IMR-90 (cell line): Measurements from ENCODE around the gene OSBPL9. TPM values are rescaled to one million over a fixed set of nuclear protein-coding genes. Genes with fewer than 3 reads are reported as not detected.

Source experiments
- ATAC-seq: fragments of 200-7000 bp; cut with Tn5 transposase; 2 replicates; pipeline ENCODE4 v1.9.1; 2020; ENCODE audit warnings: low read depth, mild to moderate bottlenecking, moderate library complexity
- BruUV-seq: library from RNA; stranded (reverse); fragments of 400-500 nt; replicated peaks from 2 replicates; lab custom pipeline; 2021; lab: Mats Ljungman, UMichigan
- CTCF ChIA-PET: fragments of 300-600 bp; formaldehyde crosslinking; extraction: SDS; loops from one replicate; lab custom pipeline; 2021; ENCODE audit warnings: antibody characterized with exemption; lab: Yijun Ruan, JAX
- POLR2A ChIA-PET: fragments of 300-600 bp; sonication (Branson Sonifier 250); formaldehyde crosslinking; loops from one replicate; lab custom pipeline; 2022; ENCODE audit warnings: antibody characterized with exemption; ENCODE audit not compliant: unreplicated experiment; lab: Charles Lee
- DNase-seq: peaks from one replicate; pipeline ENCODE4 v3.0.0; 2013
- H2AFZ ChIP-seq: replicated peaks from 2 replicates; pipeline ENCODE3; 2013; ENCODE audit warnings: low read length, mild to moderate bottlenecking; ENCODE audit not compliant: poor library complexity
- H2AK5ac ChIP-seq: 2 replicates; pipeline ENCODE4 v1.6.1; 2013; ENCODE audit warnings: low read depth, low read length, inconsistent platforms
- H2AK9ac ChIP-seq: replicated peaks from 2 replicates; pipeline ENCODE3; 2013; ENCODE audit warnings: mild to moderate bottlenecking, low read depth, low read length, moderate library complexity; ENCODE audit not compliant: poor library complexity
- H2BK120ac ChIP-seq: 2 replicates; pipeline ENCODE4 v1.6.1; 2013; ENCODE audit warnings: low read depth, low read length, inconsistent platforms
- H2BK15ac ChIP-seq: 3 replicates; pipeline ENCODE4 v1.6.1; 2013; ENCODE audit warnings: low read depth, low read length, inconsistent platforms
- H2BK20ac ChIP-seq: 2 replicates; pipeline ENCODE4 v1.6.1; 2013; ENCODE audit warnings: low read depth, mild to moderate bottlenecking, inconsistent platforms, low read length, moderate library complexity
- H2BK5ac ChIP-seq: 2 replicates; pipeline ENCODE4 v1.6.1; 2013; ENCODE audit warnings: mild to moderate bottlenecking, low read depth, low read length, inconsistent platforms; ENCODE audit not compliant: poor library complexity, severe bottlenecking
- H3K14ac ChIP-seq: replicated peaks from 2 replicates; pipeline ENCODE4 v1.6.1; 2013; ENCODE audit warnings: low read depth, low read length, inconsistent platforms
- H3K18ac ChIP-seq: 2 replicates; pipeline ENCODE4 v1.6.1; 2013; ENCODE audit warnings: low read depth, low read length, control low read depth
- H3K23ac ChIP-seq: 2 replicates; pipeline ENCODE4 v1.6.1; 2013; ENCODE audit warnings: low read depth, low read length, inconsistent platforms
- H3K27ac ChIP-seq: 2 replicates; pipeline ENCODE4 v1.5.1; 2013; ENCODE audit warnings: mild to moderate bottlenecking, control low read depth, low read length; ENCODE audit not compliant: insufficient read depth
- H3K27me3 ChIP-seq: 2 replicates; pipeline ENCODE4 v1.6.1; 2013; ENCODE audit warnings: low read length; ENCODE audit not compliant: control insufficient read depth, insufficient read depth
- H3K36me3 ChIP-seq: 2 replicates; pipeline ENCODE4 v1.6.1; 2013; ENCODE audit warnings: low read length, mixed read lengths; ENCODE audit not compliant: control insufficient read depth, insufficient read depth
- H3K4ac ChIP-seq: 2 replicates; pipeline ENCODE4 v1.6.1; 2013; ENCODE audit warnings: low read depth, low read length, inconsistent platforms
- H3K4me1 ChIP-seq: 2 replicates; pipeline ENCODE4 v1.6.1; 2013; ENCODE audit warnings: low read length, mixed read lengths; ENCODE audit not compliant: control insufficient read depth, insufficient read depth
- H3K4me2 ChIP-seq: 2 replicates; pipeline ENCODE4 v1.6.1; 2013; ENCODE audit warnings: low read depth, mild to moderate bottlenecking, control low read depth, low read length, moderate library complexity
- H3K4me3 ChIP-seq: 2 replicates; pipeline ENCODE4 v1.5.1; 2013; ENCODE audit warnings: low read depth, mild to moderate bottlenecking, control low read depth, low read length, moderate library complexity; ENCODE audit not compliant: insufficient read depth
- H3K56ac ChIP-seq: 2 replicates; pipeline ENCODE4 v1.6.1; 2013; ENCODE audit warnings: low read length, inconsistent platforms; ENCODE audit not compliant: insufficient read depth; ENCODE audit errors: extremely low read depth
- H3K79me1 ChIP-seq, 2 experiments: 2 replicates each; pipeline ENCODE4 v1.6.1; 2013; ENCODE audit warnings: low read length in 2 of 2, inconsistent platforms in 1 of 2, low read depth in 1 of 2
- H3K9ac ChIP-seq: 2 replicates; pipeline ENCODE4 v1.6.1; 2013; ENCODE audit warnings: low read depth, low read length, control low read depth
- H3K9me1 ChIP-seq: 2 replicates; pipeline ENCODE4 v1.6.1; 2013; ENCODE audit warnings: low read length, inconsistent platforms; ENCODE audit not compliant: insufficient read depth
- H3K9me3 ChIP-seq: 2 replicates; pipeline ENCODE4 v1.6.1; 2013; ENCODE audit warnings: low read length; ENCODE audit not compliant: control insufficient read depth, insufficient read depth
- H4K20me1 ChIP-seq: 2 replicates; pipeline ENCODE4 v1.6.1; 2013; ENCODE audit warnings: low read length, inconsistent platforms; ENCODE audit not compliant: insufficient read depth
- H4K5ac ChIP-seq: 2 replicates; pipeline ENCODE4 v1.6.1; 2013; ENCODE audit warnings: mild to moderate bottlenecking, low read depth, low read length, control low read depth
- H4K8ac ChIP-seq, 2 experiments: 2 replicates each; pipeline ENCODE4 v1.6.1; 2013; ENCODE audit warnings: low read depth in 2 of 2, low read length in 2 of 2, control low read depth in 1 of 2, inconsistent platforms in 1 of 2
- H4K91ac ChIP-seq: 2 replicates; pipeline ENCODE4 v1.6.1; 2013; ENCODE audit warnings: low read depth, low read length, inconsistent platforms; ENCODE audit not compliant: insufficient read depth
- BHLHE40 ChIP-seq: fragments of 150-350 bp; IDR thresholded peaks from 2 replicates; pipeline ENCODE4 v1.6.1; 2016; ENCODE audit warnings: mild to moderate bottlenecking, low read depth, low read length
- CEBPB ChIP-seq: IDR thresholded peaks from 2 replicates; pipeline ENCODE4 v1.6.1; 2012; ENCODE audit warnings: low read depth, low read length, improper control_type of control experiment
- CHD1 ChIP-seq: IDR thresholded peaks from 2 replicates; pipeline ENCODE4 v1.6.1; 2012; ENCODE audit warnings: low read depth, low read length, improper control_type of control experiment
- FOS ChIP-seq: fragments of 150-350 bp; IDR thresholded peaks from 2 replicates; pipeline ENCODE4 v1.6.1; 2016; ENCODE audit warnings: low read depth, low read length
- MAZ ChIP-seq: IDR thresholded peaks from 2 replicates; pipeline ENCODE4 v1.6.1; 2012; ENCODE audit warnings: low read depth, mild to moderate bottlenecking, low read length, improper control_type of control experiment, moderate library complexity, borderline replicate concordance
- MXI1 ChIP-seq: IDR thresholded peaks from 2 replicates; pipeline ENCODE4 v1.6.1; 2012; ENCODE audit warnings: low read depth, mild to moderate bottlenecking, low read length, moderate library complexity, borderline replicate concordance
- POLR2A ChIP-seq: IDR thresholded peaks from 2 replicates; pipeline ENCODE4 v1.6.1; 2012; ENCODE audit warnings: mild to moderate bottlenecking, low read depth, low read length
- RAD21 ChIP-seq: IDR thresholded peaks from 2 replicates; pipeline ENCODE4 v1.6.1; 2012; ENCODE audit warnings: low read length, improper control_type of control experiment
- RCOR1 ChIP-seq: IDR thresholded peaks from 2 replicates; pipeline ENCODE4 v1.6.1; 2012; ENCODE audit warnings: mild to moderate bottlenecking, low read length, improper control_type of control experiment; ENCODE audit not compliant: insufficient replicate concordance
- RFX5 ChIP-seq: IDR thresholded peaks from 2 replicates; pipeline ENCODE4 v1.8.0; 2012; ENCODE audit warnings: low read depth, mild to moderate bottlenecking, low read length, moderate library complexity
- SMC3 ChIP-seq: fragments of 150-350 bp; IDR thresholded peaks from 2 replicates; pipeline ENCODE4 v1.6.1; 2016; ENCODE audit warnings: low read depth, mild to moderate bottlenecking, antibody characterized with exemption, low read length, moderate library complexity
- WGBS, 2 experiments: methylation state at CpG; one replicate each; pipeline versions ENCODE4 v1.1.5 to v1.1.7; 2013; ENCODE audit warnings: missing lambda C conversion rate in 2 of 2; ENCODE audit not compliant: insufficient read length in 1 of 2; ENCODE audit errors: extremely low coverage in 2 of 2; 5-methylcytosine and 5-hydroxymethylcytosine counted together
- dilution Hi-C: fragments of 300-500 bp; cut with HindIII; formaldehyde crosslinking; loops from one replicate; pipeline ENCODE4 v1.14.3; 2018; ENCODE audit warnings: low sequenced_read_pairs; ENCODE audit not compliant: unreplicated experiment
- in situ Hi-C: fragments of 300-500 bp; cut with MboI; formaldehyde crosslinking; loops from 3 replicates; pipeline ENCODE4 v1.14.3; 2019; ENCODE audit warnings: low sequenced_read_pairs, inconsistent platforms, mixed read lengths
- intact Hi-C: fragments of 100-400 bp; cut with micrococcal nuclease; formaldehyde crosslinking; loops from 2 replicates; pipeline ENCODE4 v1.10.0; 2022
- polyA plus RNA-seq, 3 experiments: library from polyadenylated mRNA; depleted of rRNA; stranded (reverse); fragments of >200 nt; gene quantifications; 2 replicates each; pipeline ENCODE4 v1.2.3, GENCODE V29; 2012; ENCODE audit warnings: low replicate concordance in 1 of 3
- total RNA-seq: library from RNA; depleted of rRNA; stranded (reverse); fragments of >200 nt; gene quantifications from 2 replicates; pipeline ENCODE4 v1.2.3, GENCODE V29; 2012
- TF ChIP-seq, protein P1 (sequence below): conservative IDR thresholded peaks from 2 replicates; pipeline ENCODE4 v1.5.1; 2012; ENCODE audit warnings: mild to moderate bottlenecking, low read depth, low read length, improper control_type of control experiment
- TF ChIP-seq, protein P2 (sequence below): fragments of 150-350 bp; IDR thresholded peaks from 2 replicates; pipeline ENCODE4 v1.6.1; 2017; ENCODE audit warnings: mild to moderate bottlenecking, antibody characterized with exemption, low read length, low read depth

The OSBPL9 gene
- total and polyA plus RNA-seq, 2 of the 4 experiments (the other 2 are of a cell fraction) = 51.4 to 127 TPM

DNA sequence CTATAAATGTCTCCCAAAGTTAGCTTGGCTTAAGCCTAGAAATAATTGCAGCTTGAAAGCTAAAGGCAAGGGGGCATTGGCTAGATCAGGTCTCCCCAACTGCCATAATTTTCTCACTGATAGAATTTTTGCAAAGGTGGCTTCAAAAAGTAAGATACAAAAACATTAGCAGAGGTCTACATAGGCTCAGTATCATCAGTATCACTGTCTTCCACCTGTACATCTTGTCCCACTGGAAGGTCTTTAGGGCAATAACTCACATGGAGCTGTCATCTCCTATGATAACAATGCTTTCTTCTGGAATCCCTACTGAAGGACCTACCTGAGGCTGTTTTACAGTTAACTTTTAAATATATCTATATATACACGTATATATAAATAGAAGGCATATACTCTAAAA is 14.9 kb downstream of the OSBPL9 start:
- intact Hi-C loops = loop anchor here (10.0 kb wide), 1 partner anchor 373 kb away; no protein-coding TSS in a partner anchor
- H3K56ac ChIP-seq = no peak overlapping the region
- no peaks in the 10 kb centered on the region for H3K36me3 ChIP-seq
- no CpG with 5 or more reads among the region's 1 CpG for WGBS, 2 experiments
- H3K9me3 ChIP-seq = no peaks in the 10 kb centered on the region
- in situ Hi-C loops = no loop called here
- no TSS peak for BruUV-seq
- no peak overlapping the region for H4K8ac ChIP-seq
- H2AFZ ChIP-seq = no peak overlapping the region
- H3K23ac ChIP-seq = no peak overlapping the region
- no peak overlapping the region for H3K18ac ChIP-seq
- H2AK9ac ChIP-seq = no peak overlapping the region
- H4K91ac ChIP-seq = no peak overlapping the region
- H3K4me3 ChIP-seq = no peak overlapping the region
- peaks cover 3% of the 10 kb centered on the region for H3K4me1 ChIP-seq
- no peak overlapping the region for H3K14ac ChIP-seq
- peaks cover 38 to 65% of the 10 kb centered on the region in 2 experiments for H3K79me1 ChIP-seq
- DNase-seq (no peak), ATAC-seq (no peak)
- no peak overlapping the region for H3K4me2 ChIP-seq
- TF ChIP-seq RAD21 (no peak), SMC3 (no peak), BHLHE40 (no peak), MXI1 (no peak), FOS (no peak), POLR2A (no peak), CEBPB (no peak), MAZ (no peak), CHD1 (no peak), RFX5 (no peak), RCOR1 (no peak)
- TF ChIP-seq, protein P1, sequence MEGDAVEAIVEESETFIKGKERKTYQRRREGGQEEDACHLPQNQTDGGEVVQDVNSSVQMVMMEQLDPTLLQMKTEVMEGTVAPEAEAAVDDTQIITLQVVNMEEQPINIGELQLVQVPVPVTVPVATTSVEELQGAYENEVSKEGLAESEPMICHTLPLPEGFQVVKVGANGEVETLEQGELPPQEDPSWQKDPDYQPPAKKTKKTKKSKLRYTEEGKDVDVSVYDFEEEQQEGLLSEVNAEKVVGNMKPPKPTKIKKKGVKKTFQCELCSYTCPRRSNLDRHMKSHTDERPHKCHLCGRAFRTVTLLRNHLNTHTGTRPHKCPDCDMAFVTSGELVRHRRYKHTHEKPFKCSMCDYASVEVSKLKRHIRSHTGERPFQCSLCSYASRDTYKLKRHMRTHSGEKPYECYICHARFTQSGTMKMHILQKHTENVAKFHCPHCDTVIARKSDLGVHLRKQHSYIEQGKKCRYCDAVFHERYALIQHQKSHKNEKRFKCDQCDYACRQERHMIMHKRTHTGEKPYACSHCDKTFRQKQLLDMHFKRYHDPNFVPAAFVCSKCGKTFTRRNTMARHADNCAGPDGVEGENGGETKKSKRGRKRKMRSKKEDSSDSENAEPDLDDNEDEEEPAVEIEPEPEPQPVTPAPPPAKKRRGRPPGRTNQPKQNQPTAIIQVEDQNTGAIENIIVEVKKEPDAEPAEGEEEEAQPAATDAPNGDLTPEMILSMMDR = no peak
- TF ChIP-seq, protein P2, sequence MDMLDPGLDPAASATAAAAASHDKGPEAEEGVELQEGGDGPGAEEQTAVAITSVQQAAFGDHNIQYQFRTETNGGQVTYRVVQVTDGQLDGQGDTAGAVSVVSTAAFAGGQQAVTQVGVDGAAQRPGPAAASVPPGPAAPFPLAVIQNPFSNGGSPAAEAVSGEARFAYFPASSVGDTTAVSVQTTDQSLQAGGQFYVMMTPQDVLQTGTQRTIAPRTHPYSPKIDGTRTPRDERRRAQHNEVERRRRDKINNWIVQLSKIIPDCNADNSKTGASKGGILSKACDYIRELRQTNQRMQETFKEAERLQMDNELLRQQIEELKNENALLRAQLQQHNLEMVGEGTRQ = no peak
- H3K4ac ChIP-seq = no peak overlapping the region
- ChIA-PET CTCF (interaction anchor here (1.7 kb wide), 1 partner anchor 137 kb away, joined by 4 read pairs; no protein-coding TSS in a partner anchor), POLR2A (no interaction called here)
- H2BK120ac ChIP-seq = no peak overlapping the region
- dilution Hi-C loops = no loop called here
- no peak overlapping the region for H2BK20ac ChIP-seq
- H3K9ac ChIP-seq = no peak overlapping the region
- no peak overlapping the region for H3K27ac ChIP-seq
- no peak overlapping the region for H2BK15ac ChIP-seq
- H2AK5ac ChIP-seq = no peak overlapping the region
- no peak overlapping the region for H4K5ac ChIP-seq
- H2BK5ac ChIP-seq = no peak overlapping the region
- peaks cover 5% of the 10 kb centered on the region; the same call in 1 of the 2 replicates for H4K20me1 ChIP-seq
- H3K27me3 ChIP-seq = no peaks in the 10 kb centered on the region
- no peaks in the 10 kb centered on the region for H3K9me1 ChIP-seq
